AG09319 (cell line): Measurements from ENCODE around the gene FAIM2.

Source experiments
- DNase-seq: peaks from one replicate; pipeline ENCODE4 v3.0.0-alpha.2; 2010; ENCODE audit warnings: low read depth; ENCODE audit errors: extremely low read depth
- TF ChIP-seq, protein P1 (sequence below): IDR thresholded peaks from 2 replicates; pipeline ENCODE4 v1.5.1; 2011; ENCODE audit warnings: low read depth, mild to moderate bottlenecking, inconsistent platforms, low read length, moderate library complexity

Gene FAIM2

GRCh38 chr12:49900371-49900770 lies 3.3 kb downstream of the FAIM2 start:
- TF ChIP-seq, protein P1, sequence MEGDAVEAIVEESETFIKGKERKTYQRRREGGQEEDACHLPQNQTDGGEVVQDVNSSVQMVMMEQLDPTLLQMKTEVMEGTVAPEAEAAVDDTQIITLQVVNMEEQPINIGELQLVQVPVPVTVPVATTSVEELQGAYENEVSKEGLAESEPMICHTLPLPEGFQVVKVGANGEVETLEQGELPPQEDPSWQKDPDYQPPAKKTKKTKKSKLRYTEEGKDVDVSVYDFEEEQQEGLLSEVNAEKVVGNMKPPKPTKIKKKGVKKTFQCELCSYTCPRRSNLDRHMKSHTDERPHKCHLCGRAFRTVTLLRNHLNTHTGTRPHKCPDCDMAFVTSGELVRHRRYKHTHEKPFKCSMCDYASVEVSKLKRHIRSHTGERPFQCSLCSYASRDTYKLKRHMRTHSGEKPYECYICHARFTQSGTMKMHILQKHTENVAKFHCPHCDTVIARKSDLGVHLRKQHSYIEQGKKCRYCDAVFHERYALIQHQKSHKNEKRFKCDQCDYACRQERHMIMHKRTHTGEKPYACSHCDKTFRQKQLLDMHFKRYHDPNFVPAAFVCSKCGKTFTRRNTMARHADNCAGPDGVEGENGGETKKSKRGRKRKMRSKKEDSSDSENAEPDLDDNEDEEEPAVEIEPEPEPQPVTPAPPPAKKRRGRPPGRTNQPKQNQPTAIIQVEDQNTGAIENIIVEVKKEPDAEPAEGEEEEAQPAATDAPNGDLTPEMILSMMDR = no peak
- DNase-seq = no peak

- DNase-seq = no peak
These were observed 3.8 kb downstream of the FAIM2 start for GRCh38 chr12:49899921-49900320.

GRCh38 chr12:49899286-49899843 lies 4.3 kb downstream of the FAIM2 start:
- TF ChIP-seq, protein P1 = no peak
- no peak for DNase-seq

More at GRCh38 chr12:49899921-49900320, 3.8 kb downstream of the FAIM2 start:
- TF ChIP-seq, protein P1 = no peak

DNA sequence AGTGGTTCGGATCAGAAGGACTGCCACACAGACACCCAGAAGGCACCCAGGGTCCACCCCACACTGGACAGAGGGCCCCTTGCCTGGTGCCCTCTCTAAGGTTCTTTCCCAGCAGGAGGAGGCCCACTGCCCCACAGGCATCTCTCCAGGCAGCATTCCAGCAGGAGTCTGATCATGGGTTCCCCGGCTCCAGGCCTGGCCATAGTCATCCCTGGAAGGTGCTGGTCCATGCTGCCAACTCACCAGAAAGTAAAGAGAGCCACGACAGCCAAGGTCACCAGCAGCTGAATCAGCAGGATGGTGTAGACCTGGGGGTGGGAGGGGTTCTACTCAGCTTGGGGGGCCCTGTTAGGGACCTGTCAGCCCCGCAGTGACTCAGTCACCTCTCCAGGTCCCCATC lies 6.4 kb downstream of the FAIM2 start:
- no peak for DNase-seq

DNA sequence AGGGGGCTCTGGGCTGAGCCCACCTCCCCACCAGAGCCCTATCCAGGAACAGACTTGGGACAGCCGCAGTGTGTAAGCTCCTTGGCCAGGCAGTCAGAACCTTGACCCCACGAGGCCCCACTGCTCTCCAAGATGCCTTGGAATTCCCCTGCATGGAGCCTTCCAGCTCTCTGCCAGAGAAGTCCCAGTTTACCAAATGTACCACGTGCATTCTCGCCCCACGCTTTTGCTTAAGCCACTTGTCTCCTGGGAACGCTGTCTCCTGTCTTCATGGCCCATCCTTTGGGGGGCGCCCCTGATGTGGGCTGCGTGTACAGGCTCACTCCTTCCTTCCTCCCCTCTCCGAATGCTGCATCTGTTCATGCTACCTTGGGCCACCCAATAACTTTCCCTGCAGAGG lies 7.9 kb downstream of the FAIM2 start:
- DNase-seq = no peak
- TF ChIP-seq, protein P1 = no peak

More for the DNA sequence above, 6.4 kb downstream of the FAIM2 start:
- TF ChIP-seq, protein P1 = no peak

DNA sequence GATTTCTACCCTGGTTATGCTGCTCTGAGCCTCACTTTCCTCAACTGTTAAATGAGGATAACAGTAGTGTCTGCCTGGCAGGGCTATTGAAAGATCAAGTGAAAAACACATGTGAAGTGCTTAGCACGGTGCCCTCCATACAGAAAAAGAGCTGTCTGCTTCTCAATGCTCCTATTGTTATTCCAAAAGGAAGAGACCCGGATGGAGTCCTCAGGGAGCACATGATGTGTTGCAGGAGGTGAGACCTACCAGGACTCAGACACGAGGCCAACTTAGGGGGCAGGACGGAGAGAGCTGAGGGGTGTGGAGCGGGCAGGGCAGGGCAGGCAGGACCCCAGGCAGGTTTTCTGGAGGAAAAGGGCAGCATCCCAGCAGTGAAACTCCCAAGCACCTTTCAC lies 8.9 kb downstream of the FAIM2 start:
- no peak for DNase-seq
- TF ChIP-seq, protein P1 = no peak

DNA sequence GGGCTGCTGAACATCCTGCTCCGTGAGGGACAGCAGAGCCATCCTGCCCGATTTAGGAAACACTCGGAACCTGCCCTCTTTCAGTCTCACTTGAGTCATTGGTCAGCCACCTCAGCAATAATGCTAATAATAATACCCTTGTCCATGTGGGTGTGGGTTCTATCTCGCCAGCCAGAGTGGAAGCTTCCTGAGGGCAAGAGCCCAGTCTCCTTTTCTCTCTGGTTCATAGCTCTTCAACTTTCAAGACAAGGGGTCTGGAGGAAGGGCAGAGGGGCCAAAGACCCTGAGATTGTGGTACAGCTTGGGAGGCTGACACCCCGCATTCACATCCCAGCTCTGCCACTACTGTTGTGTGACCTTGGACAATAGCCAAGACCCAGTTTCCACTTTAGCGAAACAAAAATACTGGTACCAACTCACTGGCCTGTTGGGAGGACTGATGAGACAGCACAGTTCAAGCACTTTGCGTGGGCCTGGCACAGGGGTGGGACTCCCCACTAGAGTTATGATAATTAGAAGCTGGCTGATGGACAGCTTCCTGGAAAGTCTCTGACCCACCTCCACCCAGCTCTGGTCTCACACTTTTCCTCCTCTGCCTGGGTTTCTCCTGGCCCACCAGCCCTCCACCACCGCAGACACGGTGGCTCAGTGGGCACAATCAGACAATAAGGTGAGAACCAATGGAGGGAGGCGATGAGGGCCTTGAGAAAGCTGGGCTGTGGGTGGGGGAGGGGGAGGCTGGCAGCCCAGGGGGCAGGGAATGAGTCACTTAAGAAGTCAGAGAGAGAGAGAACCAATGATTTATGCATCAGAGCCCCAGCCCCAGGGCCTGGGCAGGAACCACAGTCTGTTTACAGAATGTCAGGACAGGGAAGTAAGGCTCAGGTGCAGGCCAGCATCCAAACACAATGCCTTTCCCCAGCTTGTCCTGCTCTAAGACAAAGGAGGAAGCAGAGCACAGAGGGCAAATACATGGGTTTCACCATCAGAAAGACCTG lies 9.6 kb downstream of the FAIM2 start:
- DNase-seq = no peak
- TF ChIP-seq, protein P1 = no peak
